NCI-H1417 treated with DMSO at 0.1 percent for 48 hours (cell line): ENCODE measurements around the gene MBD6.
A peak's percentile ranks its signal among the peaks of the same experiment; 100 is the strongest.
"Not testable (repeated sequence)": the region's sequence is repeated elsewhere in the genome, so short reads cannot be mapped to it uniquely, and the experiment has no call there.

Experiments
- DNase-seq: peaks from one replicate; lab custom pipeline; 2025; lab: John Stamatoyannopoulos, UW

Gene MBD6

DNA sequence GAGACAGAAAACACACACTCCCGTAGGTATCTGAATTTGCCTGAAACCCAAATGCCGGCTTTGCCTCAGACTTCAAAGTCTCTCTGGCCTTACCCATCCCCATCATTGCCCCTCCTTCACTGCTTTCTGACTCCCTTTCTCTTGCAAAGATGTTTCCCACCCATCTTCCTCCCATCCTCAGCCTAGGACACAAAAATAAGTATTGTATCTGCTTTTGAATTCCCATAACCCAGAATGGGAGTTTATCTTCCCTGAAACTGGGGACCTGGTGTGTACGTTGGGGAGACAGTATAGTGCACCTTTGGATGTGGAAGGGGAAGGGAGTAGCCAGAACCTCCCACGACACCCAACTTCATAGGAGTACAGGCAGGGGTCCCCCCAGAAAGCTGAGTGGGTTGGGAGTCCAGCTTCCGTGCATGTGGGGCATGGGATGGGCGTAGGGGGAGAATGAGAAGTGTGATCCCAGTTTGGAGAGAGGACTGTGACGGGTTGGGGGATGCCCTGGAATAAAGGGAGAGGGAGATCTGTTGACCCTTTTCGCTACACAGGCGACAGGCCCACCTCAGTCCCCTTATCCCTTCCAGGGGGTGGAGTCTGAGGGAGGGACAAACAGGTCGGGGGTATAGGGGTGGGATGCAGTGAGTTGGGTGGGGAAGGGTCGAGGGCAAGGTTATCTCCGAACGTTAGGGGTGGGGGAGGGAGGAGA lies 26.7 kb downstream of the MBD6 start:
- DNase-seq, result no peak

DNA sequence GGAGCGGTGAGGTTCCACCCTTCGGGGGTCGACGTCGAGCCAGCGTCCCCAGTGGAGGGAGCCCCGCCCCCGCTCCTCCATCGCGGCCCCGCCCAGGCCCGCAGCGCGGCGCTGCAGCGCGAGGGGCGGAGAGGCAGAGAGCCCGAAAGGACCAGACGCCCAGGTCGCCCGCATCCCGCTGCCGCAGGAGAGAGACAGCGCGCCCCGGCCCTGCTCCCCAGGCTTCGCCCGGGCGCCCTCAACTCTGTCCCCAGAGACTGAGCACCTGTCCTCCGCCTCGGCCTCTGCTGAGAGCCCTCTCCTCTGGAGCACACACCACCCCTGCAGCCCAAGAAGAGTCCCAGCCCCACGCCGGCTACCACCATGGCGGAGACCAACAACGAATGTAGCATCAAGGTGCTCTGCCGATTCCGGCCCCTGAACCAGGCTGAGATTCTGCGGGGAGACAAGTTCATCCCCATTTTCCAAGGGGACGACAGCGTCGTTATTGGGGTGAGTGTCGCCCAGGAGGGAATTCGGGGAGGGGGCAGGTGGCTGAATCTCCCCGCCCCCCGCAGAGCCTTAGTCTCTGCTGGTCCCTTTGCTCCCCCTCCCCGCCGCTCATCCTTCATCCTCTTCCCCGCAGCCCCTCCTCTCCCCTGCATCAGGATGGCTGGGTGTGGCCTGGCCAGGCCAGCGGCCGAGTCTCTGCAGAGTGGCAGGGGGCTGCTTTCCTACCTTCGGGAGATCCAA lies 27.5 kb downstream of the MBD6 start, which contains the start of gene KIF5A:
Gene KIF5A (plus strand): TSS at position 136 of the 732 bp plus-strand sequence. CDS start 228 bp downstream, at position 364.
- no peak for DNase-seq

- DNase-seq, result no peak
Observed at GRCh38 chr12:57550641-57551549, 28.3 kb downstream of the MBD6 start.

DNA sequence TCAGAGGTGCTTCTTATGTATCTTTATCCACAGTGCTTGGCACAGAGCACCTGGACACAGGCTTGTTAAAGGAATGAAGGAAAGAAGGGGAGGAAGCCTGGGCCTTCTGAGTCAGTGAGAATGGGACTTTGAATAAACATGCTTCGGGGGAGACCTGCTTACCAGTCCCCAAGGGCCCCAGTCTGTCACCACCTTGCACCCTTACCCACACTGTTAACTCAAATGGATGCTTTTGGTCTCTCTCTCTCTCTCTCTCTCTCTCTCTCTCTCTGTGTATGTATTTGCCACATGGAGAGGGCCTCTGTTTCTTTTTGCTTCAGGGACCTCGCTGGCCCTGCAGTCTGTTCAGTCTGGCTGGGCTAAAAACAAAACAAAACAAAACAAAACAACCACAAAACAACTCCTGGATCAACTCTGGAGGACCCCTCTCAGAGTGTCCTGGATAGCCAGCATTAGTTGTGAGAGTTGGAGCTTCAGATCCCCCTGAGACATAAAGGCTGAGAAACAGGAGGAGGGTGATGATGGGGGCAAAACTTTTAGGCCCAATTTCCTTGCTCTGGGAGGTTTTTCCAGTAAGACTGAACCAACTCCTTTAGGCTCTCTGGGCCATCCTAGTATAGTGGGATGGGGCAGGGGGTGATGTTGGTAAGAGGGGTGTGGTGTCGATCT lies 29.1 kb downstream of the MBD6 start:
- DNase-seq, result no peak

GRCh38 chr12:57552306-57552651 lies 29.7 kb downstream of the MBD6 start:
- DNase-seq, result no peak

DNA sequence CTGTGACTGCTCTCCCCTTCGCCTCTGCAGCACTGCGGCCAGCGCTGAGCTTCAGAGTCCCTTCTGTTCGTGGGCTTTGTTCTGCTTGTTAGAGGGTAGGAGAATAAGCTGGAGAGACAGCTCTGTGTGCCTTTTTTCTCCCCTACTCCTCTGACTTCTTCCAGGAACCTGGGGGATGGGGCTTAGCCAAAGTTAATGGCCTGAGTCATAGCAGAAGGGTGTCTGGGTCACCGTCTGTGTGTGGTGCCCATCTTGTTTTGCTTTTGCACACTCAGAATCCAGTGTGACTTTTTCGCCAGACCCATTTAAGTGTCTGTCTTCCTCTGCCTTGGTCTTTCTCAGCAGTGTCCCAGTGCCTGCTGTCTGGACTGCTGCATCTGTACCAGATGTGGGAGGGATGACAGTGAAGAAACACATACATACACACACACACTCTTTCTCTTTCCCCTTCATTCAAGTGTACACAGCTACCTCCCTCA lies 30.2 kb downstream of the MBD6 start:
- no peak for DNase-seq

DNA sequence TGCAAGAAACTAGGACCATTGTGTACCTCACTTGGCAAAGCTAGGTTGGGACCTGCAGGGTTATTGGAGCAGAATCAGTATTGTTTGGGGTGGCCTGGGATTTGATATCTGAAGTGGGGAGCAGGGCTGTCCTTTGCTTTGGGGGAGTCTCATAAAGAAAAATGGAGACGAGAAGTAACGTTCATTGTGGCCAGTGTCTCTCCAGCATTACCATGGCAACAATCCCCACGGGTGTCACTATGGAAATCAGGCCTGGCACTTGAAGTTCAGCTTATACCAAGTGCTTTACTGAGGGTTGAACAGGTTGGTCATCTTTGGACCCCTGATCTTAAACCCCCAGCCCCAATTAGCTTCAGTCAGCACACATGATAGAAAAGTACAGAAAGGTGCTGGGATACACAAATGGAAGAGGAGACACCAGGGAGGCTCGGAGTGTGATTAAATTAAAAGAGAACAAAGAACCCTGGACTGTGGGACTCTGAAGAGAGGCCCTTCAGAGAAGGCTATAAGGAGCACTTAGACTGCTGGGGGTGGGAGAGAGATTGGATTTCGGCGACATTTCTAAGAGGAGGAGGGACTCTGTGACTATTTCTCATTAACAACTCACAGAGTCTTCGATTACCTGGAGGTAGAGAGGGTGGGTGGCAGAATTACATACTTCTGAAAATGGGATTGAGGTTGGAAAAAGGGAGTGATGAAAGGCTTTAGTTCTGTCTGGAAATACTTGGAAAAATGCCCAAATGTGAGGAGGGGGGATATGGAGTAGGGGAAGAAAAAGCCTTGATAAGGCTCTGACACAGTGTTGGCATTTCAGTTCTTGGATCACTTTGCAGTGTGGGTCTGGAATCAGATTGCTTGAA lies 30.9 kb downstream of the MBD6 start:
- peak; percentile 25 for DNase-seq

DNA sequence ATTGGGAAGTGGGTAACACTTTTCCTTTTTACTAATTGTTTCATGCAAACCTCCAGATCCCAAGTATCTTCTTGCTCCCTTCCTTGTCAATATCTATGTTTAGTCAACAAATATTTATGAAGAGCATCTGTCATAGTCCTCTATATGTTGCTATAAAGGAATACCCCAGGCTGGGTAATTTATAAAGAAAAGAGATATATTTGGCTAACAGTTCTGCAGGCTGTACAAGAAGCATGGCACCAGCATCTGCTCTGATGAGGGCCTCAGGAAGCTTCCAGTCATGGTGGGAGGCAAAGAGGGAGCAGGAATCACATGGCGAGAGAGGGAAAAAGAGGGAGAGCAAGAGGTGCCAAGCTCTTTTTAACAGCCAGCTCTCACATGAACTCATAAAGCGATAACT lies 31.8 kb downstream of the MBD6 start:
- DNase-seq, result no peak

DNA sequence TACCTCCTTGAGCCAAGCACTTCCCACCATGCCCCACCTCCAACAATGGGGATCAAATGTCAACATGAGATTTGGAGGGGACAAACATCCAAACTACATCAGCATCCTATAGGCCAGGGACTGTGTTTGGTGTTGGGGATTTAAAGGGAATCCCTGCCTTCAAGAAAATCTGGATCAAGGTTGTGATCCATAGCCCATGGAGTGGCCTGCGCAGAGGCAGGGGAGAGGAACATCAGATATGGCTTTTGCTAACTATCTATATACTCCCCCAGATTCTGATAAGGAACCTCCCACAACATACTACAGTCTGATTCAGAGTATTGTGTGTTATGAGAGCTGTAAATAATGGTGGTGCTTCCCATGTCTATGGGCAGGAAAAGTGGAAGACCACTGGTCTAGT lies 32.3 kb downstream of the MBD6 start:
- DNase-seq, result no peak

- no peak for DNase-seq
Observed at GRCh38 chr12:57558864-57559263, 36.2 kb downstream of the MBD6 start.

DNA sequence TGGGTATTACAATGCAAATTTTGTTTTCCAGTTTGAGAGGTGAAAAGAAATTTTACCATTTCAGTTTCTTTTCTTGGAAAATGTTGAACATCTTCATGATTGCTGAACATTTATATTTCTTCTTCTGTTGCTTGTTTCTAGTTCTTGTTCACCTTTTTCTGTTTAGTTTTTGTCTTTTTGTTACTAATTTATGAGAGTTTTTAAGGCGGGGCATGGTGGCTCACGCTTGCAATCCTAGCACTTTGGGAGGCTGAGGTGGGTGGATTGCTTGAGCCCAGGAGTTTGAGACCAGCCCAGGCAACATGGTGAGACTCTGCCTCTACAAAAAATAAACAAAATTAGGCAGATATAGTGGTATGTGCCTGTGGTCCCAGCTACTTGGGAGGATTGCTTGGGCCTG lies 37.9 kb downstream of the MBD6 start:
- DNase-seq, result no peak

GRCh38 chr12:57561117-57561516 lies 38.5 kb downstream of the MBD6 start:
- DNase-seq, result not testable (repeated sequence)

DNA sequence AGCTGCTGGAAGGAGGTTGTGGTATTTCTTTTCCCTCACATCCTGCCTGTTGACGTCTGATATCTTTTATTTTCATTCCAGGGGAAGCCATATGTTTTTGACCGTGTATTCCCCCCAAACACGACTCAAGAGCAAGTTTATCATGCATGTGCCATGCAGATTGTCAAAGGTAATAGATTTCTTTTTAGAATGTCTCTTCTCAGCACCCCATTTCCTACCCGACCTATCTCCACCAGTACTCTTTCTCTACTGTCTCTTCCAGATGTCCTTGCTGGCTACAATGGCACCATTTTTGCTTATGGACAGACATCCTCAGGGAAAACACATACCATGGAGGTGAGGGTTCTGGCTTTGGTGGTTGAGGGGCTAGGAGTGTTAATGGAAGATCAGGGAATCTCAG lies 40.7 kb downstream of the MBD6 start:
- no peak for DNase-seq

DNA sequence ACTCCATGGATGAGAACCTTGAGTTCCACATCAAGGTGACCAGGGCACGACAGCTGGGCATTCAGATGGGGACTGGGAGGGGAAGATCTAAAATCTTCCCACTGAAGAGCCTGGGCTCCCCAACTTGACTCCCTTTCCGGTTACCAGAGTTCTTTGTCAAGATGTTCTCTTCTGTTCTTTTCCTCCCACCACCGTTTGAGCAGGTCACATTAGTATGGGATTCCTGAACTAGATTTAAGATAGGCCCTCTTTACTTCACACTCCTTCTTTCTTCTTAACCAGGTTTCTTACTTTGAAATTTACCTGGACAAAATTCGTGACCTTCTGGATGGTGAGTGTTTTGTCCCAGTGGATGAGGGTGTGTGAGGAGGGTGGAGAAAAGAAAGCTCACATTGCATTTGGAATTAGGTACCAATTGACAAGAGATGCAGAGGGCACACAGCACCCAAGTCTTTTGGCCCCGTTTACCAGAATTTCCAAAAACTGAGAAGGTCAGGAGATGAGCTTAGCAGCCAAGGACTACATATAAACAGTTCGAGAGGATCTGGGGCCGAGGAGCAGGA lies 41.6 kb downstream of the MBD6 start:
- DNase-seq, result no peak

DNA sequence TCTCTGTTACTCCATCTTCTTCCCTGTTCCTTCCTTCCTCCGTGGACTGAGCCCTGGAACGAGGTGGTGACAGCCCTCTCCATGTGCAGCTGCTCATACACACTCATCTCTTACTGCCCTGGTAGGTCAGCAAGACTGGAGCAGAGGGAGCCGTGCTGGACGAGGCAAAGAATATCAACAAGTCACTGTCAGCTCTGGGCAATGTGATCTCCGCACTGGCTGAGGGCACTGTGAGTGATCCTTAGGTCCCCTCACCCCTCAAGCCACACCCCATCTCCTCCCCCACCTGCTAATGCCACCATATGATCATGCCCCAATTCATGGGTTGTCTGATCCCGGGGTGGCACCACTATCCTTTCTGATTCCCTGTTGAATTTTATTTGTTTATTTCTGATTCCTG lies 46.2 kb downstream of the MBD6 start:
- DNase-seq, result no peak

- no peak for DNase-seq
Observed at GRCh38 chr12:57569858-57570257, 47.2 kb downstream of the MBD6 start.

DNA sequence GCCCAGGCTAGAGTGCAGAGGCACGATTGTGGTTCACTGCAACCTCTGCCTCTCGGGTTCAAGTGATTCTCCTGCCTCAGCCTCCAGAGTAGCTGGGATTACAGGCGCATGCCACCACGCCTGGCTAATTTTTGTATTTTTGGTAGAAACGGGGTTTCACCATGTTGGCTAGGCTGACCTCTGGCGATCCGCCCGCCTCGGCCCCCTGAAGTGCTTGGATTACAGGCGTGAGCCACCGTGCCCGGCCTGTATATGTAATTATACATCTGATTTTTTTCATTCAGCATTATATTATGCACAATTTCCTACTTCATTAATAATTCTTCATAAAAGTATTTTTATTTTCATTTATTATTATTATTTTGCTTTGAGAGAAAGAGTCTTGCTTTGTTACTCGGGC lies 47.8 kb downstream of the MBD6 start:
- DNase-seq, result not testable (repeated sequence)

- DNase-seq, result no peak
Observed at GRCh38 chr12:57571926-57572762, 49.5 kb downstream of the MBD6 start.

DNA sequence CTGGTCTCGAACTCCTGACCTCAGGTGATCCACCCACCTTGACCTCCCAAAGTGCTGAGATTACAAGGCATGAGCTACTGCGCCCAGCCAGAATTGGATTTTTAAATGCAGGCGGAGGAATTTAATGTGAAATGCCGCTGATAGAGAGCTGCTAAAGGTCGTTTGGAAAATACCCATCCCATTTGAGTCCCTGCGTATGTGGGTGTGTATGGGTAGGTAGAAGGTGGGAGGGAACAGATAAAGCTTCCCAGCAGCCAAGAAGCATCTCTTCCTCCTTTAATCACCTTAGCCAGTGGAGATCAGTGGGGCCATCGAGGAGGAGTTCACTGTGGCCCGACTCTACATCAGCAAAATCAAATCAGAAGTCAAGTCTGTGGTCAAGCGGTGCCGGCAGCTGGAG lies 52.2 kb downstream of the MBD6 start:
- no peak for DNase-seq
